Suprapubic skin (tissue), 4 donors: ENCODE results near the gene RELCH. TPM values are rescaled to one million over a fixed set of nuclear protein-coding genes. Genes with fewer than 3 reads are reported as not detected.

Experiments used
- DNase-seq, 2 donors: peaks; one replicate each; pipeline ENCODE4 v3.0.0-alpha.2; 2019; ENCODE audit warnings: low spot score in 2 of 2
- H3K27ac ChIP-seq: fragments of 200-600 bp; sonication (generic); one replicate; pipeline ENCODE4 v1.5.1; 2019
- H3K27me3 ChIP-seq: fragments of 200-600 bp; sonication (generic); one replicate; pipeline ENCODE4 v1.5.1; 2019
- H3K36me3 ChIP-seq: fragments of 200-600 bp; sonication (generic); one replicate; pipeline ENCODE4 v1.5.1; 2019
- H3K4me1 ChIP-seq: fragments of 200-600 bp; sonication (generic); one replicate; pipeline ENCODE4 v1.5.1; 2019
- H3K4me3 ChIP-seq: fragments of 200-600 bp; sonication (generic); one replicate; pipeline ENCODE4 v1.5.1; 2019; ENCODE audit warnings: mild to moderate bottlenecking
- H3K9me3 ChIP-seq: fragments of 200-600 bp; sonication (generic); one replicate; pipeline ENCODE4 v1.5.1; 2019
- CTCF ChIP-seq, 2 donors: fragments of 200-600 bp in 1 of 2; fragments of 450-650 bp in 1 of 2; sonication (generic) in 1 of 2; IDR thresholded peaks; one replicate each; pipeline ENCODE4 v1.5.1; 2016 to 2019; ENCODE audit warnings: antibody characterized with exemption in 2 of 2, mild to moderate bottlenecking in 1 of 2, moderate library complexity in 1 of 2
- EP300 ChIP-seq: sonication (generic); formaldehyde crosslinking; IDR thresholded peaks from one replicate; pipeline ENCODE4 v1.6.1; 2017; ENCODE audit warnings: antibody characterized with exemption
- POLR2A ChIP-seq, 2 donors: fragments of 450-650 bp; IDR thresholded peaks; one replicate each; pipeline ENCODE4 v1.6.1; 2017; ENCODE audit warnings: antibody characterized with exemption in 2 of 2, mild to moderate bottlenecking in 2 of 2, moderate library complexity in 2 of 2
- POLR2AphosphoS5 ChIP-seq, 3 donors: sonication (generic); formaldehyde crosslinking; IDR thresholded peaks; one replicate each; pipeline ENCODE4 v1.6.1; 2017; ENCODE audit warnings: antibody characterized with exemption in 3 of 3
- WGBS: methylation state at CpG from one replicate; pipeline ENCODE4 v1.1.5; 2018; 5-methylcytosine and 5-hydroxymethylcytosine counted together
- total RNA-seq, 4 donors: library from RNA; depleted of rRNA; stranded (reverse); fragments of >200 nt; gene quantifications; one replicate each; pipeline ENCODE4 v1.1.0, GENCODE V29; 2016

The RELCH gene
- total RNA-seq, 4 donors from 2014 or later: 54.2 to 108 (median 61.9) TPM

- no peak overlapping the region for H3K27ac ChIP-seq
- peaks cover 38% of the 10 kb centered on the region for H3K4me1 ChIP-seq
- no peak overlapping the region for H3K4me3 ChIP-seq
- no peaks in the 10 kb centered on the region for H3K27me3 ChIP-seq
- TF ChIP-seq CTCF (IDR thresholded peaks at IDR 0.05) (no peak), POLR2AphosphoS5 (IDR thresholded peaks at IDR 0.05) (no peak), EP300 (no peak), POLR2A (IDR thresholded peaks at IDR 0.05) (no peak)
- WGBS: 64% methylated on average over 1 of the region's 1 CpG
- H3K36me3 ChIP-seq: no peaks in the 10 kb centered on the region
- no peak for DNase-seq
- no peaks in the 10 kb centered on the region for H3K9me3 ChIP-seq
These were observed 14.8 kb downstream of the RELCH start for GRCh38 chr18:62201870-62202269.

GRCh38 chr18:62205824-62206223 lies 18.8 kb downstream of the RELCH start:
- no peak overlapping the region for H3K27ac ChIP-seq
- 95% methylated on average over 4 of the region's 4 CpGs for WGBS
- DNase-seq: no peak
- H3K27me3 ChIP-seq: no peaks in the 10 kb centered on the region
- no peak overlapping the region for H3K4me3 ChIP-seq
- no peaks in the 10 kb centered on the region for H3K9me3 ChIP-seq
- peaks cover 23% of the 10 kb centered on the region for H3K4me1 ChIP-seq
- H3K36me3 ChIP-seq: no peaks in the 10 kb centered on the region
- TF ChIP-seq CTCF (IDR thresholded peaks at IDR 0.05): no peak
- TF ChIP-seq EP300: no peak
- TF ChIP-seq POLR2AphosphoS5 (IDR thresholded peaks at IDR 0.05): no peak
- TF ChIP-seq POLR2A (IDR thresholded peaks at IDR 0.05): no peak

- 69% methylated on average over 4 of the region's 4 CpGs for WGBS
- Histone ChIP-seq H3K36me3 (no peaks in the 10 kb centered on the region), H3K9me3 (no peaks in the 10 kb centered on the region), H3K4me3 (no peak overlapping the region), H3K27me3 (no peaks in the 10 kb centered on the region), H3K4me1 (peaks cover 23% of the 10 kb centered on the region), H3K27ac (no peak overlapping the region)
- DNase-seq: no peak
- TF ChIP-seq POLR2A (IDR thresholded peaks at IDR 0.05) (no peak), EP300 (no peak), CTCF (IDR thresholded peaks at IDR 0.05) (no peak), POLR2AphosphoS5 (IDR thresholded peaks at IDR 0.05) (no peak)
These were observed 19.5 kb downstream of the RELCH start for GRCh38 chr18:62206593-62206992.

GRCh38 chr18:62209046-62209445 lies 22.0 kb downstream of the RELCH start:
- no peak for TF ChIP-seq CTCF (IDR thresholded peaks at IDR 0.05)
- no peak for TF ChIP-seq POLR2A (IDR thresholded peaks at IDR 0.05)
- TF ChIP-seq EP300: no peak
- no peak for TF ChIP-seq POLR2AphosphoS5 (IDR thresholded peaks at IDR 0.05)
- H3K36me3 ChIP-seq: peaks cover 5% of the 10 kb centered on the region
- DNase-seq: no peak
- no peak overlapping the region for H3K4me3 ChIP-seq
- peaks cover 20% of the 10 kb centered on the region for H3K4me1 ChIP-seq
- no peaks in the 10 kb centered on the region for H3K27me3 ChIP-seq
- H3K9me3 ChIP-seq: no peaks in the 10 kb centered on the region
- H3K27ac ChIP-seq: no peak overlapping the region

GRCh38 chr18:62210138-62210537 lies 23.1 kb downstream of the RELCH start:
- no peak for TF ChIP-seq POLR2A (IDR thresholded peaks at IDR 0.05)
- Histone ChIP-seq H3K4me1 (peaks cover 20% of the 10 kb centered on the region), H3K9me3 (no peaks in the 10 kb centered on the region), H3K36me3 (peaks cover 7% of the 10 kb centered on the region), H3K27ac (no peak overlapping the region), H3K4me3 (no peak overlapping the region), H3K27me3 (no peaks in the 10 kb centered on the region)
- no peak for DNase-seq
- WGBS: 100% methylated on average over 1 of the region's 1 CpG

- no peak overlapping the region for H3K27ac ChIP-seq
- no peak for DNase-seq
- no peaks in the 10 kb centered on the region for H3K27me3 ChIP-seq
- H3K9me3 ChIP-seq: no peaks in the 10 kb centered on the region
- peaks cover 10% of the 10 kb centered on the region for H3K4me1 ChIP-seq
- H3K36me3 ChIP-seq: peaks cover 7% of the 10 kb centered on the region
- H3K4me3 ChIP-seq: no peak overlapping the region
- TF ChIP-seq POLR2A (IDR thresholded peaks at IDR 0.05) (no peak), EP300 (no peak)
These were observed 24.3 kb downstream of the RELCH start for GRCh38 chr18:62211325-62211828.
